HEK293 (cell line): ENCODE results near the gene NOXO1.

Experiments used
- IKZF3 ChIP-seq: fragments of 450-650 bp; IDR thresholded peaks from 2 replicates; pipeline ENCODE4 v1.5.0; 2018; ENCODE audit warnings: missing biosample characterization, mild to moderate bottlenecking, missing genetic modification characterization, moderate library complexity
- PRDM2 ChIP-seq: fragments of 450-650 bp; formaldehyde crosslinking; IDR thresholded peaks from 2 replicates; pipeline ENCODE4 v1.5.1; 2016; ENCODE audit warnings: missing biosample characterization, missing genetic modification characterization, borderline replicate concordance
- PRDM4 ChIP-seq: fragments of 450-650 bp; formaldehyde crosslinking; IDR thresholded peaks from 2 replicates; pipeline ENCODE4 v1.5.1; 2017; ENCODE audit warnings: missing biosample characterization, missing genetic modification characterization
- ZBTB10 ChIP-seq: fragments of 450-650 bp; formaldehyde crosslinking; IDR thresholded peaks from 2 replicates; pipeline ENCODE4 v1.5.1; 2016; ENCODE audit warnings: missing biosample characterization, missing genetic modification characterization
- ZEB2 ChIP-seq: fragments of 450-650 bp; formaldehyde crosslinking; IDR thresholded peaks from 2 replicates; pipeline ENCODE4 v1.5.1; 2016; ENCODE audit warnings: missing biosample characterization, missing genetic modification characterization
- ZFHX2 ChIP-seq: fragments of 450-650 bp; formaldehyde crosslinking; conservative IDR thresholded peaks from 2 replicates; pipeline ENCODE4 v1.5.1; 2016; ENCODE audit warnings: missing biosample characterization, missing genetic modification characterization
- ZNF202 ChIP-seq: fragments of 450-650 bp; formaldehyde crosslinking; IDR thresholded peaks from 2 replicates; pipeline ENCODE4 v1.5.1; 2016; ENCODE audit warnings: missing biosample characterization, missing genetic modification characterization, borderline replicate concordance
- ZNF449 ChIP-seq: fragments of 450-650 bp; formaldehyde crosslinking; IDR thresholded peaks from 2 replicates; pipeline ENCODE4 v1.5.1; 2017; ENCODE audit warnings: missing biosample characterization, mild to moderate bottlenecking, missing genetic modification characterization, moderate library complexity
- ZNF580 ChIP-seq: fragments of 450-650 bp; formaldehyde crosslinking; IDR thresholded peaks from 2 replicates; pipeline ENCODE4 v1.5.1; 2016; ENCODE audit warnings: missing biosample characterization, missing genetic modification characterization
- ZNF629 ChIP-seq: fragments of 450-650 bp; formaldehyde crosslinking; IDR thresholded peaks from 2 replicates; pipeline ENCODE4 v1.5.1; 2017; ENCODE audit warnings: missing biosample characterization, missing genetic modification characterization
- ZNF707 ChIP-seq: fragments of 450-650 bp; formaldehyde crosslinking; IDR thresholded peaks from 2 replicates; pipeline ENCODE4 v1.5.1; 2016; ENCODE audit warnings: missing biosample characterization, missing genetic modification characterization

Gene NOXO1

GRCh38 chr16:1964506-1965395, 16.5 kb downstream of the NOXO1 start, which contains the start of gene RPS2 (continued):
- TF ChIP-seq ZNF449 (tag by site-specific recombination) (peak; percentile 10; the same call in 1 of the 2 replicates), ZNF580 (tag by site-specific recombination) (0 out of 2 replicates have a peak, but pooled peaks have one; percentile 38), ZNF629 (tag by site-specific recombination) (peak; percentile 85), ZNF707 (tag by site-specific recombination) (no peak), ZEB2 (tag by site-specific recombination) (peak; percentile 95), ZNF202 (tag by site-specific recombination) (no peak), IKZF3 (tag by site-specific recombination) (0 out of 2 replicates have a peak, but pooled peaks have one; percentile 6), PRDM2 (tag by site-specific recombination) (no peak), PRDM4 (tag by site-specific recombination) (no peak), ZBTB10 (no peak), ZFHX2 (tag by site-specific recombination) (peak; percentile 93)
